Heart left ventricle (tissue), 13 donors: ENCODE results near the gene KLHL29.

Experiments
- POLR2A ChIP-seq, 2 donors: fragments of 450-650 bp; IDR thresholded peaks; one replicate each; pipeline ENCODE4 v1.6.1; 2017; ENCODE audit warnings: antibody characterized with exemption in 2 of 2, mild to moderate bottlenecking in 2 of 2, moderate library complexity in 2 of 2
- TF ChIP-seq, protein P1 (sequence below), 12 donors: fragments of 200-600 bp; sonication (generic) in 4 of 12; IDR thresholded peaks; one replicate each; pipeline versions ENCODE4 v1.5.0 to v1.8.0; 2018 to 2022; ENCODE audit warnings: antibody characterized with exemption in 12 of 12, mild to moderate bottlenecking in 5 of 12
- donor health status: ischemic (EF 13 %, LVEDD 7.1; RV severe dilation, severe dysfunction).
- donor health status: DM: no; HTN: yes; CAD: no.
- donor health status: DM: no; HTN: no; CAD: no.
- donor health status: ischemic (EF 25% LVEDD 6.9; RV normal size, moderate dysfunction).
- donor health status: ischemic (EF 25% LVEDD 5.7; RV mildly dilated, moderate dysfunction).
- donor health status: ischemic (EF 35%, LVEDD 5.7; RV mildly dilated, moderate dysfunction).
- donor health status: nonischemic (EF 11% LVEDD 7.7; RV severe dilation, severe dysfunction).
- donor health status: DM: yes; HTN: yes; CAD: no.
- donor health status: PGD.
- donor health status: ischemic (EF 29% LVEDD 5.4; RV normal size, mild dysfunction).
- donor health status: nonischemic (EF 23%, LVEDD 6.1; RV moderate dilation, normal function).

DNA sequence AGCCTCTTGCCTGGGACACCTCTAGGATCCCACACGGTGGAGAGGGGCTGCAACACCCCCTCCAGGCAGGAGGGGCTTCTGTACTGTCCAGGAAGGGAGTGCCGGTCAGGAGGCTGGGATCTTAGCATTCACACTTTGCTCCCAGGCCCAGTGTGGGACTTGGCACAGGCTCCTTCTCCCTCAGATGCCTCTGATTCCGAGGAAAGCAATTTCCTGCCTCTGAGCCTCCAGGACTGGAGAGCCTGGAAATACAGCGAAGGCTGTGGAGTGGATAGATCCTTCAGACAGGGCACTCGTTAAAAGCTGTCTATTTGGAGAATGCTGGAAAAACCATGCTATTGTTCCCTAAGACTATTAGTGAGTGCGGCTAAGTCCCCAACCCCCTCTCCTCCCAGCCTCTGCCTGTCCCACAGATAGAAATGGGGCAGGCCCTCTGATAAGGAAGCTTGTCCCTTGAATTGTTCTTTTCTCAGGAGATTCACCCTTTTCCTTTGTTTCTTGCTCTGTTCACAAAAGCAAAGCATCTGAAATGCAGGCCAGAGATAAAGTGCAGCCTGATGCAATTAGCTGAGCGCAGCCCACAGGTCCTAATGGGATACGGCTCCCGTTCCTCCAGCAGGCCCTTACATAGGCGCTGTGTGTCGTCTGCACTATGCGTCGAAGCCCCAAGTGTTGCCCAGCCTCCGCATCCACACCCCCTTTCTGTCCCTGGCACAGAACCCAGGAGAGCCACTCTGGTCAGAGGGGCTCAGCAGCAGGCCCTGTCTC is 252.2 kb downstream of the KLHL29 start:
- no peak for TF ChIP-seq POLR2A (IDR thresholded peaks at IDR 0.05)
- TF ChIP-seq, protein P1, sequence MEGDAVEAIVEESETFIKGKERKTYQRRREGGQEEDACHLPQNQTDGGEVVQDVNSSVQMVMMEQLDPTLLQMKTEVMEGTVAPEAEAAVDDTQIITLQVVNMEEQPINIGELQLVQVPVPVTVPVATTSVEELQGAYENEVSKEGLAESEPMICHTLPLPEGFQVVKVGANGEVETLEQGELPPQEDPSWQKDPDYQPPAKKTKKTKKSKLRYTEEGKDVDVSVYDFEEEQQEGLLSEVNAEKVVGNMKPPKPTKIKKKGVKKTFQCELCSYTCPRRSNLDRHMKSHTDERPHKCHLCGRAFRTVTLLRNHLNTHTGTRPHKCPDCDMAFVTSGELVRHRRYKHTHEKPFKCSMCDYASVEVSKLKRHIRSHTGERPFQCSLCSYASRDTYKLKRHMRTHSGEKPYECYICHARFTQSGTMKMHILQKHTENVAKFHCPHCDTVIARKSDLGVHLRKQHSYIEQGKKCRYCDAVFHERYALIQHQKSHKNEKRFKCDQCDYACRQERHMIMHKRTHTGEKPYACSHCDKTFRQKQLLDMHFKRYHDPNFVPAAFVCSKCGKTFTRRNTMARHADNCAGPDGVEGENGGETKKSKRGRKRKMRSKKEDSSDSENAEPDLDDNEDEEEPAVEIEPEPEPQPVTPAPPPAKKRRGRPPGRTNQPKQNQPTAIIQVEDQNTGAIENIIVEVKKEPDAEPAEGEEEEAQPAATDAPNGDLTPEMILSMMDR (IDR thresholded peaks at IDR 0.05) = no peak
